GM23338 (cell line): ENCODE data around the gene HOMER1.

Source experiments
- CREB1 ChIP-seq: fragments of 250-450 bp; sonication (Bioruptor Pico); IDR thresholded peaks from 2 replicates; pipeline ENCODE4 v1.5.0; 2020; ENCODE audit warnings: low read depth, mild to moderate bottlenecking, moderate library complexity
- EZH2 ChIP-seq: fragments of 200-600 bp; sonication (generic); IDR thresholded peaks from one replicate; pipeline ENCODE4 v1.8.0; 2017; ENCODE audit warnings: antibody characterized with exemption, mild to moderate bottlenecking, low read depth; ENCODE audit not compliant: unreplicated experiment
- EZH2phosphoT487 ChIP-seq: fragments of 200-600 bp; sonication (generic); IDR thresholded peaks from one replicate; pipeline ENCODE4 v1.8.1; 2018; ENCODE audit warnings: antibody characterized with exemption; ENCODE audit not compliant: unreplicated experiment
- JUNB ChIP-seq: IDR thresholded peaks from one replicate; pipeline ENCODE4 v1.6.1; 2016; ENCODE audit warnings: antibody characterized with exemption; ENCODE audit not compliant: unreplicated experiment
- NANOG ChIP-seq: IDR thresholded peaks from 2 replicates; pipeline ENCODE4 v1.6.1; 2016; ENCODE audit warnings: antibody characterized with exemption, borderline replicate concordance
- POLR2AphosphoS5 ChIP-seq: IDR thresholded peaks from 2 replicates; pipeline ENCODE4 v1.6.1; 2016; ENCODE audit warnings: antibody characterized with exemption, low read depth
- TF ChIP-seq, protein P1 (sequence below), 2 experiments: fragments of 200-600 bp in 1 of 2; sonication (generic) in 1 of 2; conservative IDR thresholded peaks; 2 replicates each; pipeline versions ENCODE4 v1.5.1 to v1.6.1; 2016 to 2017; ENCODE audit warnings: antibody characterized with exemption in 2 of 2, low read depth in 2 of 2, mild to moderate bottlenecking in 2 of 2, moderate library complexity in 1 of 2
- TF ChIP-seq, protein P2 (sequence below): IDR thresholded peaks from one replicate; pipeline ENCODE4 v1.6.1; 2018; ENCODE audit warnings: antibody characterized with exemption; ENCODE audit not compliant: unreplicated experiment
- TF ChIP-seq, protein P3 (sequence below): IDR thresholded peaks from 2 replicates; pipeline ENCODE4 v1.6.1; 2016; ENCODE audit warnings: antibody characterized with exemption

DNA sequence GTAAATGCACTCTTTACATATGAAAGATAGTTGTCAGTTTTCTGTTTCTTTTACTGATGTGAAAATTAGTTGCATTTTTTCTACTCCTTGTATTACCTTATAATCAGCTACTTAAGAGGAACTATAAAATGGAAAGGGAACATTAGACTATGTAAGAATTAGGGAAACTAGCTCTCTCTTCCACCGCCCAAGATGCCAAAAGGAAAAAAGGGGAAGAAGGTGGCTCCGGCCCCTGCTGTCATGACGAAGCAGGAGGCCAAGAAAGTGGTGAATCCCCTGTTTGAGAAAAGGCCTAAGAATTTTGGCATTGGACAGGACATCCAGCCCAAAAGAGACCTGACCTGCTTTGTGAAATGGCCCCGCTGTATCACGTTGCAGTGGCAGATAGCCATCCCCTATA lies 15.2 kb upstream of the HOMER1 start:
- TF ChIP-seq, protein P1, sequence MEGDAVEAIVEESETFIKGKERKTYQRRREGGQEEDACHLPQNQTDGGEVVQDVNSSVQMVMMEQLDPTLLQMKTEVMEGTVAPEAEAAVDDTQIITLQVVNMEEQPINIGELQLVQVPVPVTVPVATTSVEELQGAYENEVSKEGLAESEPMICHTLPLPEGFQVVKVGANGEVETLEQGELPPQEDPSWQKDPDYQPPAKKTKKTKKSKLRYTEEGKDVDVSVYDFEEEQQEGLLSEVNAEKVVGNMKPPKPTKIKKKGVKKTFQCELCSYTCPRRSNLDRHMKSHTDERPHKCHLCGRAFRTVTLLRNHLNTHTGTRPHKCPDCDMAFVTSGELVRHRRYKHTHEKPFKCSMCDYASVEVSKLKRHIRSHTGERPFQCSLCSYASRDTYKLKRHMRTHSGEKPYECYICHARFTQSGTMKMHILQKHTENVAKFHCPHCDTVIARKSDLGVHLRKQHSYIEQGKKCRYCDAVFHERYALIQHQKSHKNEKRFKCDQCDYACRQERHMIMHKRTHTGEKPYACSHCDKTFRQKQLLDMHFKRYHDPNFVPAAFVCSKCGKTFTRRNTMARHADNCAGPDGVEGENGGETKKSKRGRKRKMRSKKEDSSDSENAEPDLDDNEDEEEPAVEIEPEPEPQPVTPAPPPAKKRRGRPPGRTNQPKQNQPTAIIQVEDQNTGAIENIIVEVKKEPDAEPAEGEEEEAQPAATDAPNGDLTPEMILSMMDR (conservative IDR thresholded peaks at IDR 0.05; ENCODE audit: low read depth in 2 of 2): no peak
- no peak for TF ChIP-seq POLR2AphosphoS5
- no peak for TF ChIP-seq EZH2phosphoT487
- TF ChIP-seq CREB1 (CRISPR knock-in tag): no peak
- TF ChIP-seq, protein P2, sequence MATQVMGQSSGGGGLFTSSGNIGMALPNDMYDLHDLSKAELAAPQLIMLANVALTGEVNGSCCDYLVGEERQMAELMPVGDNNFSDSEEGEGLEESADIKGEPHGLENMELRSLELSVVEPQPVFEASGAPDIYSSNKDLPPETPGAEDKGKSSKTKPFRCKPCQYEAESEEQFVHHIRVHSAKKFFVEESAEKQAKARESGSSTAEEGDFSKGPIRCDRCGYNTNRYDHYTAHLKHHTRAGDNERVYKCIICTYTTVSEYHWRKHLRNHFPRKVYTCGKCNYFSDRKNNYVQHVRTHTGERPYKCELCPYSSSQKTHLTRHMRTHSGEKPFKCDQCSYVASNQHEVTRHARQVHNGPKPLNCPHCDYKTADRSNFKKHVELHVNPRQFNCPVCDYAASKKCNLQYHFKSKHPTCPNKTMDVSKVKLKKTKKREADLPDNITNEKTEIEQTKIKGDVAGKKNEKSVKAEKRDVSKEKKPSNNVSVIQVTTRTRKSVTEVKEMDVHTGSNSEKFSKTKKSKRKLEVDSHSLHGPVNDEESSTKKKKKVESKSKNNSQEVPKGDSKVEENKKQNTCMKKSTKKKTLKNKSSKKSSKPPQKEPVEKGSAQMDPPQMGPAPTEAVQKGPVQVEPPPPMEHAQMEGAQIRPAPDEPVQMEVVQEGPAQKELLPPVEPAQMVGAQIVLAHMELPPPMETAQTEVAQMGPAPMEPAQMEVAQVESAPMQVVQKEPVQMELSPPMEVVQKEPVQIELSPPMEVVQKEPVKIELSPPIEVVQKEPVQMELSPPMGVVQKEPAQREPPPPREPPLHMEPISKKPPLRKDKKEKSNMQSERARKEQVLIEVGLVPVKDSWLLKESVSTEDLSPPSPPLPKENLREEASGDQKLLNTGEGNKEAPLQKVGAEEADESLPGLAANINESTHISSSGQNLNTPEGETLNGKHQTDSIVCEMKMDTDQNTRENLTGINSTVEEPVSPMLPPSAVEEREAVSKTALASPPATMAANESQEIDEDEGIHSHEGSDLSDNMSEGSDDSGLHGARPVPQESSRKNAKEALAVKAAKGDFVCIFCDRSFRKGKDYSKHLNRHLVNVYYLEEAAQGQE: no peak
- TF ChIP-seq EZH2: no peak
- no peak for TF ChIP-seq NANOG
- TF ChIP-seq, protein P3, sequence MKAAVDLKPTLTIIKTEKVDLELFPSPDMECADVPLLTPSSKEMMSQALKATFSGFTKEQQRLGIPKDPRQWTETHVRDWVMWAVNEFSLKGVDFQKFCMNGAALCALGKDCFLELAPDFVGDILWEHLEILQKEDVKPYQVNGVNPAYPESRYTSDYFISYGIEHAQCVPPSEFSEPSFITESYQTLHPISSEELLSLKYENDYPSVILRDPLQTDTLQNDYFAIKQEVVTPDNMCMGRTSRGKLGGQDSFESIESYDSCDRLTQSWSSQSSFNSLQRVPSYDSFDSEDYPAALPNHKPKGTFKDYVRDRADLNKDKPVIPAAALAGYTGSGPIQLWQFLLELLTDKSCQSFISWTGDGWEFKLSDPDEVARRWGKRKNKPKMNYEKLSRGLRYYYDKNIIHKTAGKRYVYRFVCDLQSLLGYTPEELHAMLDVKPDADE: no peak
- no peak for TF ChIP-seq JUNB
